SK-N-SH treated with all-trans-retinoic acid at 6 μM for 48 hours (cell line): Measurements from ENCODE around the gene SDF4.

ENCODE experiments used
- ATAC-seq: fragments of 200-7000 bp; cut with Tn5 transposase; 3 replicates; pipeline ENCODE4 v1.9.1; 2020; ENCODE audit warnings: mild to moderate bottlenecking, moderate library complexity
- BACH2 ChIP-seq: fragments of 250-450 bp; sonication (Bioruptor Pico); IDR thresholded peaks from 2 replicates; pipeline ENCODE4 v1.9.0; 2021; ENCODE audit warnings: mild to moderate bottlenecking, borderline replicate concordance
- CSDC2 ChIP-seq: fragments of 250-450 bp; sonication (Bioruptor Pico); IDR thresholded peaks from 2 replicates; pipeline ENCODE4 v1.5.0; 2020; ENCODE audit warnings: mild to moderate bottlenecking, moderate library complexity
- CSRNP3 ChIP-seq: fragments of 250-450 bp; sonication (Bioruptor Pico); IDR thresholded peaks from 2 replicates; pipeline ENCODE4 v1.5.1; 2021; ENCODE audit warnings: mild to moderate bottlenecking, moderate library complexity
- ESRRG ChIP-seq: fragments of 250-450 bp; sonication (Bioruptor Pico); IDR thresholded peaks from 2 replicates; pipeline ENCODE4 v1.6.1; 2021; ENCODE audit warnings: mild to moderate bottlenecking
- GLIS3 ChIP-seq: fragments of 250-450 bp; sonication (Bioruptor Pico); IDR thresholded peaks from 2 replicates; pipeline ENCODE4 v1.5.0; 2020; ENCODE audit warnings: mild to moderate bottlenecking, moderate library complexity
- ISL1 ChIP-seq: fragments of 250-450 bp; sonication (Bioruptor Pico); IDR thresholded peaks from 2 replicates; pipeline ENCODE4 v2.1.2; 2022; ENCODE audit warnings: mild to moderate bottlenecking, moderate library complexity
- OSR1 ChIP-seq: fragments of 250-450 bp; sonication (Bioruptor Pico); IDR thresholded peaks from 2 replicates; pipeline ENCODE4 v1.8.0; 2022; ENCODE audit warnings: moderate library complexity, mild to moderate bottlenecking, inconsistent platforms
- PATZ1 ChIP-seq: fragments of 250-450 bp; sonication (Bioruptor Pico); IDR thresholded peaks from 2 replicates; pipeline ENCODE4 v1.8.0; 2020; ENCODE audit warnings: mild to moderate bottlenecking, moderate library complexity, borderline replicate concordance
- RARB ChIP-seq: fragments of 250-450 bp; sonication (Bioruptor Pico); IDR thresholded peaks from 2 replicates; pipeline ENCODE4 v1.8.0; 2021; ENCODE audit warnings: mild to moderate bottlenecking, moderate library complexity
- TCF4 ChIP-seq: fragments of 250-450 bp; sonication (Bioruptor Pico); IDR thresholded peaks from 2 replicates; pipeline ENCODE4 v1.8.0; 2021; ENCODE audit warnings: mild to moderate bottlenecking, moderate library complexity, borderline replicate concordance
- TOX ChIP-seq: fragments of 250-450 bp; sonication (Bioruptor Pico); IDR thresholded peaks from 2 replicates; pipeline ENCODE4 v1.8.0; 2021; ENCODE audit warnings: mild to moderate bottlenecking, moderate library complexity, borderline replicate concordance
- ZFP3 ChIP-seq: fragments of 250-450 bp; sonication (Bioruptor Pico); IDR thresholded peaks from 2 replicates; pipeline ENCODE4 v1.5.0; 2020; ENCODE audit warnings: mild to moderate bottlenecking, moderate library complexity
- ZFP30 ChIP-seq: fragments of 450-650 bp; formaldehyde crosslinking; IDR thresholded peaks from 2 replicates; pipeline ENCODE4 v1.5.0; 2022; ENCODE audit warnings: mild to moderate bottlenecking, moderate library complexity
- ZNF565 ChIP-seq: fragments of 450-650 bp; formaldehyde crosslinking; conservative IDR thresholded peaks from 2 replicates; pipeline ENCODE4 v1.5.0; 2020; ENCODE audit warnings: low read depth, mild to moderate bottlenecking, moderate library complexity
- ZNF8 ChIP-seq: fragments of 450-650 bp; formaldehyde crosslinking; IDR thresholded peaks from 2 replicates; pipeline ENCODE4 v1.5.0; 2020; ENCODE audit warnings: mild to moderate bottlenecking, moderate library complexity
- TF ChIP-seq, protein P1 (sequence below): fragments of 250-450 bp; sonication (Bioruptor Pico); IDR thresholded peaks from 2 replicates; pipeline ENCODE4 v1.5.0; 2020; ENCODE audit warnings: mild to moderate bottlenecking, moderate library complexity
- TF ChIP-seq, protein P2 (sequence below): fragments of 250-450 bp; sonication (Bioruptor Pico); IDR thresholded peaks from 2 replicates; pipeline ENCODE4 v1.5.1; 2020; ENCODE audit warnings: low read depth, mild to moderate bottlenecking, moderate library complexity
- TF ChIP-seq, protein P3 (sequence below): fragments of 250-450 bp; sonication (Bioruptor Pico); IDR thresholded peaks from 2 replicates; pipeline ENCODE4 v1.8.0; 2021; ENCODE audit warnings: low read depth, mild to moderate bottlenecking, moderate library complexity, borderline replicate concordance

The SDF4 gene

GRCh38 chr1:1211541-1212441 is 20.0 kb downstream of the SDF4 start:
- ATAC-seq, result no peak
- no peak for TF ChIP-seq ESRRG (CRISPR knock-in tag)
- no peak for TF ChIP-seq ZNF8 (CRISPR knock-in tag)
- TF ChIP-seq CSRNP3 (CRISPR knock-in tag), result no peak
- TF ChIP-seq OSR1, result no peak
- no peak for TF ChIP-seq ZFP30 (CRISPR knock-in tag)
- TF ChIP-seq, protein P1, sequence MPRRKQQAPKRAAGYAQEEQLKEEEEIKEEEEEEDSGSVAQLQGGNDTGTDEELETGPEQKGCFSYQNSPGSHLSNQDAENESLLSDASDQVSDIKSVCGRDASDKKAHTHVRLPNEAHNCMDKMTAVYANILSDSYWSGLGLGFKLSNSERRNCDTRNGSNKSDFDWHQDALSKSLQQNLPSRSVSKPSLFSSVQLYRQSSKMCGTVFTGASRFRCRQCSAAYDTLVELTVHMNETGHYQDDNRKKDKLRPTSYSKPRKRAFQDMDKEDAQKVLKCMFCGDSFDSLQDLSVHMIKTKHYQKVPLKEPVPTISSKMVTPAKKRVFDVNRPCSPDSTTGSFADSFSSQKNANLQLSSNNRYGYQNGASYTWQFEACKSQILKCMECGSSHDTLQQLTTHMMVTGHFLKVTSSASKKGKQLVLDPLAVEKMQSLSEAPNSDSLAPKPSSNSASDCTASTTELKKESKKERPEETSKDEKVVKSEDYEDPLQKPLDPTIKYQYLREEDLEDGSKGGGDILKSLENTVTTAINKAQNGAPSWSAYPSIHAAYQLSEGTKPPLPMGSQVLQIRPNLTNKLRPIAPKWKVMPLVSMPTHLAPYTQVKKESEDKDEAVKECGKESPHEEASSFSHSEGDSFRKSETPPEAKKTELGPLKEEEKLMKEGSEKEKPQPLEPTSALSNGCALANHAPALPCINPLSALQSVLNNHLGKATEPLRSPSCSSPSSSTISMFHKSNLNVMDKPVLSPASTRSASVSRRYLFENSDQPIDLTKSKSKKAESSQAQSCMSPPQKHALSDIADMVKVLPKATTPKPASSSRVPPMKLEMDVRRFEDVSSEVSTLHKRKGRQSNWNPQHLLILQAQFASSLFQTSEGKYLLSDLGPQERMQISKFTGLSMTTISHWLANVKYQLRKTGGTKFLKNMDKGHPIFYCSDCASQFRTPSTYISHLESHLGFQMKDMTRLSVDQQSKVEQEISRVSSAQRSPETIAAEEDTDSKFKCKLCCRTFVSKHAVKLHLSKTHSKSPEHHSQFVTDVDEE (CRISPR knock-in tag), result no peak
- TF ChIP-seq ZFP3 (CRISPR knock-in tag), result no peak

DNA sequence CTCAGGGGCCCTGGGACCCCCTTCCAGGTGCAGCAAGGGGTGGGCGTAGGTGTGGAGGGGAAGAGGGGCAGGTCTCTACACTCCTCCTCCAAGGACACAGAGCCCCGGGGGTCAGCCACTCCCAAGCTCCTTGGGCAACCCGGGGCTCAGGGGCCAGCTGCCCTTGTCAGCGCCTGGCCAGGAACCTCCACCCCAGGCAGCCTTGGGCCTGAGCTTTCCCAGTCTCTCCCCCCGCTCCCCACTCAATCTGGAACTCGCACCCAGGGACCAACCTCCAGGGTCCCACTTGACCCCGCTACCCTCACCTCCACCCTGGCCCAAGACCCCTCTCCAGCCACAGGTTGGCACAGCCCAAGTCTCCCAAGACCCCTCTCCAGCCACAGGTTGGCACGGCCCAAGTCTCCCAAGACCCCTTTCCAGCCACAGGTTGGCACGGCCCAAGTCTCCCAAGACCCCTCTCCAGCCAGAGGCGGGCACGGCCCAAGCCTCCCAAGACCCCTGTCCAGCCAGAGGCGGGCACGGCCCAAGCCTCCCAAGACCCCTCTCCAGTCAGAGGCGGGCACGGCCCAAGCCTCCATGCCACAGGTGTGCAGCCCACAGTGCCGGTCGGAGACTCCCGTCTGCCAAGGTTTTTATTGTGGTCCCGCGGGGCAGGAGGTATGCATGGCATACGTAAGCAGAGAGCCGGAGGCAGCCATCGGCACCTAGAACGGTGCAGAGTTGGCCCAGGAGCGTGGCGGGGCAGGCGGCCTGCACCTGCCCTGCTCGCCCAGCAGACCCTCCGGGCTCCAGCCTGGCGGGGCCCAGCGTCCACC is 20.9 kb downstream of the SDF4 start:
- TF ChIP-seq TOX (no peak), PATZ1 (no peak), ZNF565 (CRISPR knock-in tag) (no peak), RARB (CRISPR knock-in tag) (no peak), TCF4 (CRISPR knock-in tag) (no peak), GLIS3 (CRISPR knock-in tag) (no peak), CSDC2 (CRISPR knock-in tag) (no peak), ISL1 (CRISPR knock-in tag) (no peak), ESRRG (CRISPR knock-in tag) (no peak), CSRNP3 (CRISPR knock-in tag) (no peak), BACH2 (CRISPR knock-in tag) (no peak)
- TF ChIP-seq, protein P2, sequence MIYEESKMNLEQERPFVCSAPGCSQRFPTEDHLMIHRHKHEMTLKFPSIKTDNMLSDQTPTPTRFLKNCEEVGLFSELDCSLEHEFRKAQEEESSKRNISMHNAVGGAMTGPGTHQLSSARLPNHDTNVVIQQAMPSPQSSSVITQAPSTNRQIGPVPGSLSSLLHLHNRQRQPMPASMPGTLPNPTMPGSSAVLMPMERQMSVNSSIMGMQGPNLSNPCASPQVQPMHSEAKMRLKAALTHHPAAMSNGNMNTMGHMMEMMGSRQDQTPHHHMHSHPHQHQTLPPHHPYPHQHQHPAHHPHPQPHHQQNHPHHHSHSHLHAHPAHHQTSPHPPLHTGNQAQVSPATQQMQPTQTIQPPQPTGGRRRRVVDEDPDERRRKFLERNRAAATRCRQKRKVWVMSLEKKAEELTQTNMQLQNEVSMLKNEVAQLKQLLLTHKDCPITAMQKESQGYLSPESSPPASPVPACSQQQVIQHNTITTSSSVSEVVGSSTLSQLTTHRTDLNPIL, result no peak
- TF ChIP-seq, protein P3, sequence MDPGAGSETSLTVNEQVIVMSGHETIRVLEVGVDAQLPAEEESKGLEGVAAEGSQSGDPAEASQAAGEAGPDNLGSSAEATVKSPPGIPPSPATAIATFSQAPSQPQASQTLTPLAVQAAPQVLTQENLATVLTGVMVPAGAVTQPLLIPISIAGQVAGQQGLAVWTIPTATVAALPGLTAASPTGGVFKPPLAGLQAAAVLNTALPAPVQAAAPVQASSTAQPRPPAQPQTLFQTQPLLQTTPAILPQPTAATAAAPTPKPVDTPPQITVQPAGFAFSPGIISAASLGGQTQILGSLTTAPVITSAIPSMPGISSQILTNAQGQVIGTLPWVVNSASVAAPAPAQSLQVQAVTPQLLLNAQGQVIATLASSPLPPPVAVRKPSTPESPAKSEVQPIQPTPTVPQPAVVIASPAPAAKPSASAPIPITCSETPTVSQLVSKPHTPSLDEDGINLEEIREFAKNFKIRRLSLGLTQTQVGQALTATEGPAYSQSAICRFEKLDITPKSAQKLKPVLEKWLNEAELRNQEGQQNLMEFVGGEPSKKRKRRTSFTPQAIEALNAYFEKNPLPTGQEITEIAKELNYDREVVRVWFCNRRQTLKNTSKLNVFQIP, result no peak
- no peak for ATAC-seq
